Heart left ventricle (tissue), 16 donors: ENCODE data around the gene ZNF324B. TPM values are rescaled to one million over a fixed set of nuclear protein-coding genes. Genes with fewer than 3 reads are reported as not detected.

Source experiments
- ATAC-seq, 4 donors: fragments of 200-7000 bp; cut with Tn5 transposase; one replicate each; pipeline ENCODE4 v1.9.1; 2020 to 2022; ENCODE audit warnings: moderate library complexity in 4 of 4, mild to moderate bottlenecking in 3 of 4, moderate number of reproducible peaks in 1 of 4
- DNase-seq, 5 donors: peaks; one replicate each; pipeline ENCODE4 v3.0.0-alpha.2; 2020
- H3K27ac ChIP-seq, 12 donors: fragments of 200-600 bp; sonication (generic) in 4 of 12; one replicate each; pipeline versions ENCODE4 v1.5.0 to v1.8.0; 2016 to 2022; ENCODE audit warnings: mild to moderate bottlenecking in 2 of 12
- H3K27me3 ChIP-seq, 9 donors: fragments of 200-600 bp; sonication (generic) in 2 of 9; one replicate each; pipeline versions ENCODE4 v1.5.1 to v1.8.0; 2016 to 2022; ENCODE audit warnings: mild to moderate bottlenecking in 3 of 9
- H3K36me3 ChIP-seq, 9 donors: fragments of 200-600 bp; sonication (generic) in 2 of 9; one replicate each; pipeline versions ENCODE4 v1.5.0 to v1.8.0; 2018 to 2022; ENCODE audit warnings: mild to moderate bottlenecking in 2 of 9
- H3K4me1 ChIP-seq, 12 donors: fragments of 200-600 bp; sonication (generic) in 4 of 12; one replicate each; pipeline versions ENCODE4 v1.5.0 to v1.8.0; 2016 to 2022; ENCODE audit warnings: mild to moderate bottlenecking in 3 of 12
- H3K4me3 ChIP-seq, 12 donors: fragments of 200-600 bp; sonication (generic) in 4 of 12; one replicate each; pipeline versions ENCODE4 v1.5.0 to v1.8.0; 2017 to 2022; ENCODE audit warnings: mild to moderate bottlenecking in 9 of 12, moderate library complexity in 4 of 12
- H3K9me3 ChIP-seq, 12 donors: fragments of 200-600 bp; sonication (generic) in 4 of 12; one replicate each; pipeline versions ENCODE4 v1.5.0 to v1.8.0; 2016 to 2022; ENCODE audit warnings: mild to moderate bottlenecking in 1 of 12
- POLR2A ChIP-seq, 2 donors: fragments of 450-650 bp; IDR thresholded peaks; one replicate each; pipeline ENCODE4 v1.6.1; 2017; ENCODE audit warnings: antibody characterized with exemption in 2 of 2, mild to moderate bottlenecking in 2 of 2, moderate library complexity in 2 of 2
- WGBS, 4 donors: extraction: QIAGEN DNeasy Blood & Tissue Kit in 2 of 4; methylation state at CpG; one replicate each; pipeline versions ENCODE4 v1.1.5 to v1.1.7; 2013 to 2018; 5-methylcytosine and 5-hydroxymethylcytosine counted together
- intact Hi-C, 10 donors: fragments of 100-400 bp; cut with DNase I; formaldehyde crosslinking; loops; one replicate each; pipeline versions ENCODE4 v1.11.1 to v1.14.2; 2022
- polyA plus RNA-seq, 2 donors: library from polyadenylated mRNA; stranded (reverse); fragments of 200-250 nt; gene quantifications; one replicate each; pipeline ENCODE4 v1.2.3, GENCODE V29; 2013
- total RNA-seq, 9 donors: library from RNA; depleted of rRNA in 2 of 9; stranded (reverse); fragments of >200 nt in 2 of 9; fragmentation: NEBNext Ultra II Directional in 3 of 9; extraction: Animal tissue kit (Norgen Biotek cat#: 25700) in 3 of 9; gene quantifications; one replicate each; pipeline versions ENCODE4 v1.1.0 to v1.2.4, GENCODE V29; 2016 to 2023
- TF ChIP-seq, protein P1 (sequence below), 12 donors: fragments of 200-600 bp; sonication (generic) in 4 of 12; IDR thresholded peaks; one replicate each; pipeline versions ENCODE4 v1.5.0 to v1.8.0; 2018 to 2022; ENCODE audit warnings: antibody characterized with exemption in 12 of 12, mild to moderate bottlenecking in 5 of 12
- donor health status: ischemic (EF 13 %, LVEDD 7.1; RV severe dilation, severe dysfunction).
- donor health status: healthy with polysubstance abuse.
- donor health status: DM: no; HTN: yes; CAD: no.
- donor health status: DM: no; HTN: no; CAD: no.
- donor health status: ischemic (EF 25% LVEDD 6.9; RV normal size, moderate dysfunction).
- donor health status: ischemic (EF 25% LVEDD 5.7; RV mildly dilated, moderate dysfunction).
- donor health status: healthy.
- donor health status: DM: yes; HTN: yes; CAD: no.
- donor health status: ischemic (EF 35%, LVEDD 5.7; RV mildly dilated, moderate dysfunction).
- donor health status: nonischemic (EF 11% LVEDD 7.7; RV severe dilation, severe dysfunction).
- donor health status: DM: yes; HTN: yes; CAD: no.
- donor health status: PGD.
- donor health status: ischemic (EF 29% LVEDD 5.4; RV normal size, mild dysfunction).
- donor health status: nonischemic (EF 23%, LVEDD 6.1; RV moderate dilation, normal function).

Gene ZNF324B
- total and polyA plus RNA-seq, 11 donors, result 1.4 to 5.1 (median 3.9) TPM

GRCh38 chr19:58450856-58451357, 515 bp upstream of the ZNF324B start:
- ATAC-seq (no peak), DNase-seq (no peak)
- peak overlapping the region in 1 of 12 donors; percentile 65 for H3K27ac ChIP-seq
- peaks cover 0 to 11% (median 0%) of the 10 kb centered on the region in 9 donors for H3K27me3 ChIP-seq
- WGBS, 4 donors, result 6 to 8% (median 8%) methylated on average over 11 of the region's 11 CpGs
- TF ChIP-seq, protein P1, sequence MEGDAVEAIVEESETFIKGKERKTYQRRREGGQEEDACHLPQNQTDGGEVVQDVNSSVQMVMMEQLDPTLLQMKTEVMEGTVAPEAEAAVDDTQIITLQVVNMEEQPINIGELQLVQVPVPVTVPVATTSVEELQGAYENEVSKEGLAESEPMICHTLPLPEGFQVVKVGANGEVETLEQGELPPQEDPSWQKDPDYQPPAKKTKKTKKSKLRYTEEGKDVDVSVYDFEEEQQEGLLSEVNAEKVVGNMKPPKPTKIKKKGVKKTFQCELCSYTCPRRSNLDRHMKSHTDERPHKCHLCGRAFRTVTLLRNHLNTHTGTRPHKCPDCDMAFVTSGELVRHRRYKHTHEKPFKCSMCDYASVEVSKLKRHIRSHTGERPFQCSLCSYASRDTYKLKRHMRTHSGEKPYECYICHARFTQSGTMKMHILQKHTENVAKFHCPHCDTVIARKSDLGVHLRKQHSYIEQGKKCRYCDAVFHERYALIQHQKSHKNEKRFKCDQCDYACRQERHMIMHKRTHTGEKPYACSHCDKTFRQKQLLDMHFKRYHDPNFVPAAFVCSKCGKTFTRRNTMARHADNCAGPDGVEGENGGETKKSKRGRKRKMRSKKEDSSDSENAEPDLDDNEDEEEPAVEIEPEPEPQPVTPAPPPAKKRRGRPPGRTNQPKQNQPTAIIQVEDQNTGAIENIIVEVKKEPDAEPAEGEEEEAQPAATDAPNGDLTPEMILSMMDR (IDR thresholded peaks at IDR 0.05), result no peak
- no peak for TF ChIP-seq POLR2A (IDR thresholded peaks at IDR 0.05)
- H3K4me1 ChIP-seq, result peaks cover 0 to 10% (median 6%) of the 10 kb centered on the region in 12 donors
- H3K9me3 ChIP-seq, result peaks cover 0 to 9% (median 0%) of the 10 kb centered on the region in 12 donors
- peaks cover 0 to 16% (median 3%) of the 10 kb centered on the region in 9 donors for H3K36me3 ChIP-seq
- intact Hi-C loops, result loop anchor here in 2 of 10 donors (1.0 kb wide), 1 partner anchor 11 kb away; the partner anchor contains the start of gene ZNF132 (in 2 of the 2)
- H3K4me3 ChIP-seq, result peak overlapping the region; percentile 58 to 97 (median 85)

- H3K27me3 ChIP-seq, result peaks cover 0 to 9% (median 0%) of the 10 kb centered on the region in 9 donors
- ATAC-seq, result no peak
- intact Hi-C loops, result no loop called here
- H3K4me1 ChIP-seq, result peaks cover 0 to 10% (median 6%) of the 10 kb centered on the region in 12 donors
- no peak for DNase-seq
- no peak overlapping the region for H3K4me3 ChIP-seq
- H3K27ac ChIP-seq, result no peak overlapping the region
- WGBS, 4 donors, result 88 to 100% (median 92%) methylated on average over 5 to 6 of the region's 6 CpGs
- H3K9me3 ChIP-seq, result peaks cover 0 to 5% (median 0%) of the 10 kb centered on the region in 12 donors
- TF ChIP-seq POLR2A (IDR thresholded peaks at IDR 0.05), result no peak
- TF ChIP-seq, protein P1 (IDR thresholded peaks at IDR 0.05), result no peak
- peaks cover 0 to 31% (median 13%) of the 10 kb centered on the region in 9 donors for H3K36me3 ChIP-seq
Observed at GRCh38 chr19:58453743-58454142, 2.3 kb downstream of the ZNF324B start.

DNA sequence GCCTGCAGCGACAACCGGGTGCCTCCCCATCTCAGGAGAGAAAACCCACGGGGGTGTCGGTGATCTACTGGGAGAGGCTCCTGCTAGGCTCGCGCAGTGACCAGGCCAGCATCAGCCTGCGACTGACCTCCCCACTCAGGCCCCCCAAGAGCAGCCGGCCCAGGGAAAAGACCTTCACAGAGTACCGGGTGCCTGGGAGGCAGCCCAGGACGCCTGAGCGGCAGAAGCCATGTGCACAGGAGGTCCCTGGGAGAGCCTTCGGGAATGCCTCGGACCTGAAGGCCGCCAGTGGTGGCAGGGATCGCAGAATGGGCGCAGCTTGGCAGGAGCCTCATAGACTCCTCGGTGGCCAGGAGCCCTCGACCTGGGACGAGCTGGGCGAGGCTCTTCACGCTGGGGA, 3.9 kb downstream of the ZNF324B start:
- DNase-seq, result no peak
- H3K36me3 ChIP-seq, result peaks cover 0 to 31% (median 13%) of the 10 kb centered on the region in 9 donors
- H3K4me1 ChIP-seq, result peaks cover 0 to 10% (median 6%) of the 10 kb centered on the region in 12 donors
- H3K9me3 ChIP-seq, result no peaks in the 10 kb centered on the region
- no peak overlapping the region for H3K4me3 ChIP-seq
- intact Hi-C loops, result no loop called here
- H3K27me3 ChIP-seq, result no peaks in the 10 kb centered on the region
- WGBS, 4 donors, result 94 to 100% (median 96%) methylated on average over 6 to 21 of the region's 21 CpGs
- TF ChIP-seq, protein P1 (IDR thresholded peaks at IDR 0.05), result no peak
- no peak for TF ChIP-seq POLR2A (IDR thresholded peaks at IDR 0.05)
- no peak overlapping the region for H3K27ac ChIP-seq
- no peak for ATAC-seq

GRCh38 chr19:58456111-58456510, 4.7 kb downstream of the ZNF324B start:
- H3K4me3 ChIP-seq, result no peak overlapping the region
- H3K27ac ChIP-seq, result no peak overlapping the region
- H3K9me3 ChIP-seq, result no peaks in the 10 kb centered on the region
- no peaks in the 10 kb centered on the region for H3K27me3 ChIP-seq
- no peak for TF ChIP-seq POLR2A (IDR thresholded peaks at IDR 0.05)
- TF ChIP-seq, protein P1 (IDR thresholded peaks at IDR 0.05), result no peak
- H3K4me1 ChIP-seq, result peaks cover 0 to 7% (median under 1%) of the 10 kb centered on the region in 12 donors
- H3K36me3 ChIP-seq, result peaks cover 0 to 31% (median 13%) of the 10 kb centered on the region in 9 donors
- 96 to 97% (median 97%) methylated on average over 32 to 35 of the region's 35 CpGs for WGBS, 4 donors
- ATAC-seq (no peak), DNase-seq (no peak)
- intact Hi-C loops, result no loop called here
